IMR-90 (cell line): Measurements from ENCODE around the gene GABRB1. TPM values are rescaled to one million over a fixed set of nuclear protein-coding genes. Genes with fewer than 3 reads are reported as not detected.

ENCODE experiments used
- ATAC-seq: fragments of 200-7000 bp; cut with Tn5 transposase; 2 replicates; pipeline ENCODE4 v1.9.1; 2020; ENCODE audit warnings: low read depth, mild to moderate bottlenecking, moderate library complexity
- BruUV-seq: library from RNA; stranded (reverse); fragments of 400-500 nt; replicated peaks from 2 replicates; lab custom pipeline; 2021; lab: Mats Ljungman, UMichigan
- CTCF ChIA-PET: fragments of 300-600 bp; formaldehyde crosslinking; extraction: SDS; loops from one replicate; lab custom pipeline; 2021; ENCODE audit warnings: antibody characterized with exemption; lab: Yijun Ruan, JAX
- POLR2A ChIA-PET: fragments of 300-600 bp; sonication (Branson Sonifier 250); formaldehyde crosslinking; loops from one replicate; lab custom pipeline; 2022; ENCODE audit warnings: antibody characterized with exemption; ENCODE audit not compliant: unreplicated experiment; lab: Charles Lee
- DNase-seq: peaks from one replicate; pipeline ENCODE4 v3.0.0; 2013
- H2AFZ ChIP-seq: replicated peaks from 2 replicates; pipeline ENCODE3; 2013; ENCODE audit warnings: low read length, mild to moderate bottlenecking; ENCODE audit not compliant: poor library complexity
- H2AK5ac ChIP-seq: 2 replicates; pipeline ENCODE4 v1.6.1; 2013; ENCODE audit warnings: low read depth, low read length, inconsistent platforms
- H2AK9ac ChIP-seq: replicated peaks from 2 replicates; pipeline ENCODE3; 2013; ENCODE audit warnings: mild to moderate bottlenecking, low read depth, low read length, moderate library complexity; ENCODE audit not compliant: poor library complexity
- H2BK120ac ChIP-seq: 2 replicates; pipeline ENCODE4 v1.6.1; 2013; ENCODE audit warnings: low read depth, low read length, inconsistent platforms
- H2BK15ac ChIP-seq: 3 replicates; pipeline ENCODE4 v1.6.1; 2013; ENCODE audit warnings: low read depth, low read length, inconsistent platforms
- H2BK20ac ChIP-seq: 2 replicates; pipeline ENCODE4 v1.6.1; 2013; ENCODE audit warnings: low read depth, mild to moderate bottlenecking, inconsistent platforms, low read length, moderate library complexity
- H2BK5ac ChIP-seq: 2 replicates; pipeline ENCODE4 v1.6.1; 2013; ENCODE audit warnings: mild to moderate bottlenecking, low read depth, low read length, inconsistent platforms; ENCODE audit not compliant: poor library complexity, severe bottlenecking
- H3K14ac ChIP-seq: replicated peaks from 2 replicates; pipeline ENCODE4 v1.6.1; 2013; ENCODE audit warnings: low read depth, low read length, inconsistent platforms
- H3K18ac ChIP-seq: 2 replicates; pipeline ENCODE4 v1.6.1; 2013; ENCODE audit warnings: low read depth, low read length, control low read depth
- H3K23ac ChIP-seq: 2 replicates; pipeline ENCODE4 v1.6.1; 2013; ENCODE audit warnings: low read depth, low read length, inconsistent platforms
- H3K27ac ChIP-seq: 2 replicates; pipeline ENCODE4 v1.5.1; 2013; ENCODE audit warnings: mild to moderate bottlenecking, control low read depth, low read length; ENCODE audit not compliant: insufficient read depth
- H3K27me3 ChIP-seq: 2 replicates; pipeline ENCODE4 v1.6.1; 2013; ENCODE audit warnings: low read length; ENCODE audit not compliant: control insufficient read depth, insufficient read depth
- H3K36me3 ChIP-seq: 2 replicates; pipeline ENCODE4 v1.6.1; 2013; ENCODE audit warnings: low read length, mixed read lengths; ENCODE audit not compliant: control insufficient read depth, insufficient read depth
- H3K4ac ChIP-seq: 2 replicates; pipeline ENCODE4 v1.6.1; 2013; ENCODE audit warnings: low read depth, low read length, inconsistent platforms
- H3K4me1 ChIP-seq: 2 replicates; pipeline ENCODE4 v1.6.1; 2013; ENCODE audit warnings: low read length, mixed read lengths; ENCODE audit not compliant: control insufficient read depth, insufficient read depth
- H3K4me2 ChIP-seq: 2 replicates; pipeline ENCODE4 v1.6.1; 2013; ENCODE audit warnings: low read depth, mild to moderate bottlenecking, control low read depth, low read length, moderate library complexity
- H3K4me3 ChIP-seq: 2 replicates; pipeline ENCODE4 v1.5.1; 2013; ENCODE audit warnings: low read depth, mild to moderate bottlenecking, control low read depth, low read length, moderate library complexity; ENCODE audit not compliant: insufficient read depth
- H3K56ac ChIP-seq: 2 replicates; pipeline ENCODE4 v1.6.1; 2013; ENCODE audit warnings: low read length, inconsistent platforms; ENCODE audit not compliant: insufficient read depth; ENCODE audit errors: extremely low read depth
- H3K79me1 ChIP-seq, 2 experiments: 2 replicates each; pipeline ENCODE4 v1.6.1; 2013; ENCODE audit warnings: low read length in 2 of 2, inconsistent platforms in 1 of 2, low read depth in 1 of 2
- H3K9ac ChIP-seq: 2 replicates; pipeline ENCODE4 v1.6.1; 2013; ENCODE audit warnings: low read depth, low read length, control low read depth
- H3K9me1 ChIP-seq: 2 replicates; pipeline ENCODE4 v1.6.1; 2013; ENCODE audit warnings: low read length, inconsistent platforms; ENCODE audit not compliant: insufficient read depth
- H3K9me3 ChIP-seq: 2 replicates; pipeline ENCODE4 v1.6.1; 2013; ENCODE audit warnings: low read length; ENCODE audit not compliant: control insufficient read depth, insufficient read depth
- H4K20me1 ChIP-seq: 2 replicates; pipeline ENCODE4 v1.6.1; 2013; ENCODE audit warnings: low read length, inconsistent platforms; ENCODE audit not compliant: insufficient read depth
- H4K5ac ChIP-seq: 2 replicates; pipeline ENCODE4 v1.6.1; 2013; ENCODE audit warnings: mild to moderate bottlenecking, low read depth, low read length, control low read depth
- H4K8ac ChIP-seq, 2 experiments: 2 replicates each; pipeline ENCODE4 v1.6.1; 2013; ENCODE audit warnings: low read depth in 2 of 2, low read length in 2 of 2, control low read depth in 1 of 2, inconsistent platforms in 1 of 2
- H4K91ac ChIP-seq: 2 replicates; pipeline ENCODE4 v1.6.1; 2013; ENCODE audit warnings: low read depth, low read length, inconsistent platforms; ENCODE audit not compliant: insufficient read depth
- BHLHE40 ChIP-seq: fragments of 150-350 bp; IDR thresholded peaks from 2 replicates; pipeline ENCODE4 v1.6.1; 2016; ENCODE audit warnings: mild to moderate bottlenecking, low read depth, low read length
- CEBPB ChIP-seq: IDR thresholded peaks from 2 replicates; pipeline ENCODE4 v1.6.1; 2012; ENCODE audit warnings: low read depth, low read length, improper control_type of control experiment
- CHD1 ChIP-seq: IDR thresholded peaks from 2 replicates; pipeline ENCODE4 v1.6.1; 2012; ENCODE audit warnings: low read depth, low read length, improper control_type of control experiment
- CTCF ChIP-seq: conservative IDR thresholded peaks from 2 replicates; pipeline ENCODE4 v1.5.1; 2012; ENCODE audit warnings: mild to moderate bottlenecking, low read depth, low read length, improper control_type of control experiment
- ELK1 ChIP-seq: fragments of 150-350 bp; IDR thresholded peaks from 2 replicates; pipeline ENCODE4 v1.6.1; 2016; ENCODE audit warnings: low read depth, mild to moderate bottlenecking, low read length, moderate library complexity, borderline replicate concordance
- FOS ChIP-seq: fragments of 150-350 bp; IDR thresholded peaks from 2 replicates; pipeline ENCODE4 v1.6.1; 2016; ENCODE audit warnings: low read depth, low read length
- MAFK ChIP-seq: IDR thresholded peaks from 2 replicates; pipeline ENCODE4 v1.6.1; 2012; ENCODE audit warnings: low read depth, low read length, improper control_type of control experiment
- MAZ ChIP-seq: IDR thresholded peaks from 2 replicates; pipeline ENCODE4 v1.6.1; 2012; ENCODE audit warnings: low read depth, mild to moderate bottlenecking, low read length, improper control_type of control experiment, moderate library complexity, borderline replicate concordance
- MXI1 ChIP-seq: IDR thresholded peaks from 2 replicates; pipeline ENCODE4 v1.6.1; 2012; ENCODE audit warnings: low read depth, mild to moderate bottlenecking, low read length, moderate library complexity, borderline replicate concordance
- NFE2L2 ChIP-seq: fragments of 150-350 bp; IDR thresholded peaks from 2 replicates; pipeline ENCODE4 v1.6.1; 2016; ENCODE audit warnings: low read depth, mild to moderate bottlenecking, low read length
- POLR2A ChIP-seq: IDR thresholded peaks from 2 replicates; pipeline ENCODE4 v1.6.1; 2012; ENCODE audit warnings: mild to moderate bottlenecking, low read depth, low read length
- RAD21 ChIP-seq: IDR thresholded peaks from 2 replicates; pipeline ENCODE4 v1.6.1; 2012; ENCODE audit warnings: low read length, improper control_type of control experiment
- RCOR1 ChIP-seq: IDR thresholded peaks from 2 replicates; pipeline ENCODE4 v1.6.1; 2012; ENCODE audit warnings: mild to moderate bottlenecking, low read length, improper control_type of control experiment; ENCODE audit not compliant: insufficient replicate concordance
- RFX5 ChIP-seq: IDR thresholded peaks from 2 replicates; pipeline ENCODE4 v1.8.0; 2012; ENCODE audit warnings: low read depth, mild to moderate bottlenecking, low read length, moderate library complexity
- SMC3 ChIP-seq: fragments of 150-350 bp; IDR thresholded peaks from 2 replicates; pipeline ENCODE4 v1.6.1; 2016; ENCODE audit warnings: low read depth, mild to moderate bottlenecking, antibody characterized with exemption, low read length, moderate library complexity
- USF2 ChIP-seq: fragments of 150-350 bp; IDR thresholded peaks from 2 replicates; pipeline ENCODE4 v1.6.1; 2017; ENCODE audit warnings: mild to moderate bottlenecking, antibody characterized with exemption, low read length, low read depth
- WGBS, 2 experiments: methylation state at CpG; one replicate each; pipeline versions ENCODE4 v1.1.5 to v1.1.7; 2013; ENCODE audit warnings: missing lambda C conversion rate in 2 of 2; ENCODE audit not compliant: insufficient read length in 1 of 2; ENCODE audit errors: extremely low coverage in 2 of 2; 5-methylcytosine and 5-hydroxymethylcytosine counted together
- dilution Hi-C: fragments of 300-500 bp; cut with HindIII; formaldehyde crosslinking; loops from one replicate; pipeline ENCODE4 v1.14.3; 2018; ENCODE audit warnings: low sequenced_read_pairs; ENCODE audit not compliant: unreplicated experiment
- in situ Hi-C: fragments of 300-500 bp; cut with MboI; formaldehyde crosslinking; loops from 3 replicates; pipeline ENCODE4 v1.14.3; 2019; ENCODE audit warnings: low sequenced_read_pairs, inconsistent platforms, mixed read lengths
- intact Hi-C: fragments of 100-400 bp; cut with micrococcal nuclease; formaldehyde crosslinking; loops from 2 replicates; pipeline ENCODE4 v1.10.0; 2022
- polyA plus RNA-seq, 3 experiments: library from polyadenylated mRNA; depleted of rRNA; stranded (reverse); fragments of >200 nt; gene quantifications; 2 replicates each; pipeline ENCODE4 v1.2.3, GENCODE V29; 2012; ENCODE audit warnings: low replicate concordance in 1 of 3
- total RNA-seq: library from RNA; depleted of rRNA; stranded (reverse); fragments of >200 nt; gene quantifications from 2 replicates; pipeline ENCODE4 v1.2.3, GENCODE V29; 2012

GABRB1 gene
- total and polyA plus RNA-seq, 2 of the 4 experiments (the other 2 are of a cell fraction): 4.7 to 16.1 TPM

GRCh38 chr4:47271291-47271690 is 239.9 kb downstream of the GABRB1 start:
- Histone ChIP-seq H3K4ac (no peak overlapping the region), H3K4me2 (no peak overlapping the region), H4K91ac (no peak overlapping the region), H3K18ac (no peak overlapping the region), H3K27ac (no peak overlapping the region), H2AFZ (no peak overlapping the region), H3K27me3 (no peaks in the 10 kb centered on the region), H4K20me1 (no peaks in the 10 kb centered on the region), H3K9ac (no peak overlapping the region), H3K4me3 (no peak overlapping the region), H3K14ac (no peak overlapping the region), H2BK120ac (no peak overlapping the region; the same call in 1 of the 2 replicates), H3K4me1 (no peaks in the 10 kb centered on the region), H3K9me1 (no peaks in the 10 kb centered on the region; the same call in 1 of the 2 replicates), H2BK15ac (no peak overlapping the region), H2AK9ac (no peak overlapping the region), H2AK5ac (no peak overlapping the region), H2BK20ac (no peak overlapping the region), H3K36me3 (no peaks in the 10 kb centered on the region), H4K5ac (no peak overlapping the region), H2BK5ac (no peak overlapping the region), H3K9me3 (no peaks in the 10 kb centered on the region), H3K23ac (no peak overlapping the region), H3K56ac (no peak overlapping the region), H3K79me1 (no peaks in the 10 kb centered on the region), H4K8ac (no peak overlapping the region)
- dilution Hi-C loops (no loop called here), intact Hi-C loops (no loop called here), in situ Hi-C loops (no loop called here)
- POLR2A ChIA-PET: no interaction called here
- no TSS peak for BruUV-seq
- CTCF ChIA-PET: no interaction called here
- TF ChIP-seq SMC3 (no peak), FOS (no peak), USF2 (no peak), CEBPB (no peak), CTCF (no peak), NFE2L2 (no peak), RFX5 (no peak), POLR2A (no peak), RCOR1 (no peak), CHD1 (no peak), ELK1 (no peak), BHLHE40 (no peak), MAFK (no peak), RAD21 (no peak), MAZ (no peak), MXI1 (no peak)
- WGBS, 2 experiments: 83% methylated on average over 1 of the region's 1 CpG; no CpG with 5 or more reads in 1 of the 2 experiments
- no peak for DNase-seq
- ATAC-seq: no peak
